Measurements from ENCODE around the gene IGSF3. TPM values are rescaled to one million over a fixed set of nuclear protein-coding genes. Genes with fewer than 3 reads are reported as not detected.

The IGSF3 gene
- total and polyA plus RNA-seq, 10 of the 15 experiments (the other 5 are each of a cell fraction or from before 2014, with no cell fraction given) = 1.4 to 18.0 (median 9.6) TPM

- no peak for TF ChIP-seq USF1 (IDR thresholded peaks at IDR 0.05; ENCODE audit: borderline replicate concordance, extremely low read length, insufficient read depth, low read depth, low read length)
- TF ChIP-seq TCF12 (IDR thresholded peaks at IDR 0.05; ENCODE audit: low read depth, low read length) = no peak
- TF ChIP-seq EP300 (IDR thresholded peaks at IDR 0.05; ENCODE audit: borderline replicate concordance in 1 of 2, control insufficient read depth in 1 of 2, low read depth in 2 of 2, low read length in 2 of 2) = no peak
- TF ChIP-seq EZH2 (IDR thresholded peaks at IDR 0.05; ENCODE audit: borderline replicate concordance, control insufficient read depth, low read depth, low read length) = 0 out of 2 replicates have a peak, but pooled peaks have one; percentile 15
- no peak for TF ChIP-seq ZNF274 (IDR thresholded peaks at IDR 0.05; ENCODE audit: insufficient read depth, insufficient read length)
- TF ChIP-seq NFYB (IDR thresholded peaks at IDR 0.05; ENCODE audit: insufficient read depth, low read depth, low read length) = no peak
- TF ChIP-seq CTCF (IDR thresholded peaks at IDR 0.05 in 2 of 3, conservative IDR thresholded peaks at IDR 0.05 in 1 of 3; ENCODE audit: control insufficient read depth in 2 of 3, extremely low read depth in 1 of 3, insufficient read depth in 1 of 3, low read depth in 3 of 3, low read length in 3 of 3) = no peak
- TF ChIP-seq MEF2B (IDR thresholded peaks at IDR 0.05; ENCODE audit: partially characterized antibody, poor library complexity, severe bottlenecking) = no peak
- TF ChIP-seq, protein P1, sequence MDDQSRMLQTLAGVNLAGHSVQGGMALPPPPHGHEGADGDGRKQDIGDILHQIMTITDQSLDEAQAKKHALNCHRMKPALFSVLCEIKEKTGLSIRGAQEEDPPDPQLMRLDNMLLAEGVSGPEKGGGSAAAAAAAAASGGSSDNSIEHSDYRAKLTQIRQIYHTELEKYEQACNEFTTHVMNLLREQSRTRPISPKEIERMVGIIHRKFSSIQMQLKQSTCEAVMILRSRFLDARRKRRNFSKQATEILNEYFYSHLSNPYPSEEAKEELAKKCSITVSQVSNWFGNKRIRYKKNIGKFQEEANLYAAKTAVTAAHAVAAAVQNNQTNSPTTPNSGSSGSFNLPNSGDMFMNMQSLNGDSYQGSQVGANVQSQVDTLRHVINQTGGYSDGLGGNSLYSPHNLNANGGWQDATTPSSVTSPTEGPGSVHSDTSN (IDR thresholded peaks at IDR 0.05; ENCODE audit: insufficient replicate concordance, low read depth, low read length) = no peak
- no peak for TF ChIP-seq BRCA1 (IDR thresholded peaks at IDR 0.05; ENCODE audit: low read depth, low read length)
- no peak for TF ChIP-seq SREBF2 (IDR thresholded peaks at IDR 0.05; ENCODE audit: low read length)
- TF ChIP-seq TAF1 (IDR thresholded peaks at IDR 0.05; ENCODE audit: borderline replicate concordance, low read depth, low read length) = no peak
- TF ChIP-seq ZNF687 (IDR thresholded peaks at IDR 0.05) = peak; percentile 51; the same call in 1 of the 2 replicates
- TF ChIP-seq DPF2 (IDR thresholded peaks at IDR 0.05) = no peak
- no peak for TF ChIP-seq YBX1 (IDR thresholded peaks at IDR 0.05)
- TF ChIP-seq HDGF (IDR thresholded peaks at IDR 0.05) = no peak
Observed at GRCh38 chr1:116666187-116667077, 1.1 kb downstream of the IGSF3 start (continued).
